Activated CD4-positive, CD25-positive, alpha-beta regulatory T cell (primary cell): ENCODE data around the gene ZNF511.
A peak's percentile ranks its signal among the peaks of the same experiment; 100 is the strongest.
"Not testable (repeated sequence)": the region's sequence is repeated elsewhere in the genome, so short reads cannot be mapped to it uniquely, and the experiment has no call there.

Source experiments
- DNase-seq, 4 experiments: peaks; one replicate each; lab custom pipeline; 2025; lab: John Stamatoyannopoulos, UW

Gene ZNF511

GRCh38 chr10:133314911-133315310 lies 6.2 kb downstream of the ZNF511 start:
- no peak for DNase-seq

- DNase-seq, result no peak
Observed at GRCh38 chr10:133315847-133316246, 7.1 kb downstream of the ZNF511 start.

- no peak for DNase-seq
Observed at GRCh38 chr10:133316266-133316665, 7.6 kb downstream of the ZNF511 start.

DNA sequence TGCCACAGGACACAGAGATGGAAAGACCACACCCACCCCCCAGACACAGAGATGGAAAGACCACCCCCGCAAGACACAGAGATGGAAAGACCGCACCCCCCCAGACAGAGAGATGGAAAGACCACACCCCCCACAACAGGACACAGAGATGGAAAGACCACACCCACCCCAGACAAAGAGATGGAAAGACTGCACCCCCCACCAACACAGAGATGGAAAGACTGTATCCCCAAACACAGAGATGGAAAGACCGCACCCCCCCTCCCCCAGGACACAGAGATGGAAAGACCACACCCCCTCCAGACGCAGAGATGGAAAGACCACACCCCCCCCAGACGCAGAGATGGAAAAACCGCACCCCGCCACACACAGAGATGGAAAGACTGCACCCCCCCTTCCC lies 8.0 kb downstream of the ZNF511 start:
- no peak for DNase-seq

DNA sequence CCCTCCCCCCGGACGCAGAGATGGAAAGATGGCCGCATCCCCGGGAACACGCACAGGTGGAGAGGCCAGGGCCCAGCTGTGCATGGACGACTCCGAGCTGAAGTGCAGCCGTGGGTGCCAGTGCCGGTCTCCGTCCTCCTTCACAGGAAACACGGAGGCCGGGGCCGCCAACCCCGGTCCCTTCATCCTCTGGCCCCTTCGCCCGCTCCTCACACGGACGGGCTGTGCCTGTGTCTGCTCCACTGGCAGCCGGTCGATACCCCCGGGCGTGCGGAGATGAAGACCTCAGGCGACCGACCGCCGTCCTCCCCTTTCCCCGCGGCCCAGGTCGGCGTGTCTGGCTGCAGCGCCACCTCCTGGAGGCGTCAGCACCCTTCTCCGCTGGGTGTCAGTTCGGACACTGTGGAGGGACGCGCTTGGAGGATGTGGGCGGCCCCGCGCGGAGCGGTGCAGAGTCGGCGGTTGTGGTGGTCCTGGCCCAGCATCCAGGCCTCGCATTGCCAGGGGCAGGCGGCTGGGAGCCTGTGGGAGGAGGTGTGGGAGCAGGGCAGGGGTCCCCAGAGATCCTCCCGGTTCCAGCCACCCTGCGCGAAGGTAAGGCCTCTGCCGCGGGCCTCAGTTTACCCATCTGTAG lies 9.9 kb downstream of the ZNF511 start:
- DNase-seq, result peak; percentile 31 to 49 (median 40)

GRCh38 chr10:133320852-133321422 lies 12.2 kb downstream of the ZNF511 start:
- DNase-seq, result not testable (repeated sequence)

- not testable (repeated sequence) for DNase-seq
Observed at GRCh38 chr10:133322064-133322709, 13.5 kb downstream of the ZNF511 start.

- peak in 2 of 4 experiments; percentile 28 to 47 for DNase-seq
Observed at GRCh38 chr10:133324198-133324792, 15.6 kb downstream of the ZNF511 start.

DNA sequence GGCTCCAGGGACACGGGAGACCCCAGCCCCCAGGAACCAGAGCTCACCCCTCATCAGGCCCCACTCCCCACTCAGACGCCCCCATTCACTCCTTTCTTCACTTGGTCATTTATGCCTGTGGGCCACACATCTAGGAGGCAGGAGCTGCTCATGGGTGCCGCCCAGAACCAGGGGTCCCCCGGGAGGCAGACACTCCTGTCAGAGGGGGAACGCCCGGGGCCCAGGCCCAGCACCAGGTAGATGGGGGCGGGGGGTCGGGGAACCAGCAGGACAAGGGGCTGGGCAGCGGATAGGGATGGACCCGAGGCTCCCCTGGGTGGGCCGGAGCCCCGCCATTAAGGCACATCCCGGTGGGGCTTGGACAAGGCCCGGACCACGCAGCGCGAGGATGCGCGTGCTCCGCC lies 16.1 kb downstream of the ZNF511 start:
- no peak for DNase-seq

DNA sequence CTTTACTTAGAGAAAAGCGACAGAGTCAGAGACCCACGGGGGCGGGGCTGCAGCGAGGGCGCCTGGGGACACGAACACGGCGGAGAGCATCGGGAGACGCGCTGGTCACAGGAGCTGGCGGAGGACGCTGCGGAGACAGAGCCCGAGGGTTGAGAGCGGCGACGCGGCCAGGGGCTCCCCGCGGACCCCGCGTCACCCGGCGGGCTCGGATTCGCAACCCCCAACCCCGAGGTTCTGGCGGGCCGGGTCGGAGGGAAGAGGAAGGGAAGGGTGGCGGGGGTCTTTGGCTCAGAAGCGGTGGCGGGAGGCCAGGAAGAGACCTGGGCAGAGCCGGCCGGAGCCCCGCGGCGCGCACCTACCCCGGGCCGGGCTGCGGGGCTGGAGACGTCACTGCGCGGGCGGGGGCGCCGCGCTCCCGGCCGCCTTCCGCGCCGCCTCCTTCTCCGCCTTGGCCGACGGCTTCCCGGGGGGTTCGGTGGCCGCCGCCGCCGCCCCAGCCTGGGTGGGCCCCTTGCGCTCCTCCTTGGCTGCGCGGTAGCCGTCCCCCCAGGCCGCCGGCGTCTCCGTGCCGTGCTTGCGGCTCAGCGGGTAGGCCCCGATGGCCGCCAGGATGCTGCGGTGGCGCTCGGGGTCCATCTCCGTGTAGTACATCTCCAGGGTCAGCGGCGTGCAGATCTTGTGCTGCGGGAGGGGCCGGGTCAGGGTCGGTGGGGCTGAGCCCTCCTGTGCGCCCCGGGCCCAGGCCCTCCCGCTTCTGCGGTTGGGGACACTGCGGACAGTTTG lies 16.9 kb downstream of the ZNF511 start:
- DNase-seq, result no peak

DNA sequence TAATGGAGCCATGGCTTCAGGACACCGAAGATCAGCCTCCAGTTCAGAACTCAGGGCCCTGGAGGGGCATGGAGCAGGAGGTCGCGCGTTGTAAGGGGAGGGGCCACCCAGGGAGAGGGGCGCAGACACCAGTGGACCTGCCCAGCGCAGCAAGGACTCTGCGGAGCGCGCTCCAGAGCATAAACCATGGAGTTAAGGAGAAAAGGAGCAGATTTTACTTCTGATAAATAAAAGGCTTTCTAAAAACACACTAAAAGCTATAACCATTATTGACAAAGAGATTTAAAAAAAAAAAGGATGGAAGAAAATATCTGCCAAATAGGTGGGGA lies 17.5 kb downstream of the ZNF511 start:
- DNase-seq, result no peak

DNA sequence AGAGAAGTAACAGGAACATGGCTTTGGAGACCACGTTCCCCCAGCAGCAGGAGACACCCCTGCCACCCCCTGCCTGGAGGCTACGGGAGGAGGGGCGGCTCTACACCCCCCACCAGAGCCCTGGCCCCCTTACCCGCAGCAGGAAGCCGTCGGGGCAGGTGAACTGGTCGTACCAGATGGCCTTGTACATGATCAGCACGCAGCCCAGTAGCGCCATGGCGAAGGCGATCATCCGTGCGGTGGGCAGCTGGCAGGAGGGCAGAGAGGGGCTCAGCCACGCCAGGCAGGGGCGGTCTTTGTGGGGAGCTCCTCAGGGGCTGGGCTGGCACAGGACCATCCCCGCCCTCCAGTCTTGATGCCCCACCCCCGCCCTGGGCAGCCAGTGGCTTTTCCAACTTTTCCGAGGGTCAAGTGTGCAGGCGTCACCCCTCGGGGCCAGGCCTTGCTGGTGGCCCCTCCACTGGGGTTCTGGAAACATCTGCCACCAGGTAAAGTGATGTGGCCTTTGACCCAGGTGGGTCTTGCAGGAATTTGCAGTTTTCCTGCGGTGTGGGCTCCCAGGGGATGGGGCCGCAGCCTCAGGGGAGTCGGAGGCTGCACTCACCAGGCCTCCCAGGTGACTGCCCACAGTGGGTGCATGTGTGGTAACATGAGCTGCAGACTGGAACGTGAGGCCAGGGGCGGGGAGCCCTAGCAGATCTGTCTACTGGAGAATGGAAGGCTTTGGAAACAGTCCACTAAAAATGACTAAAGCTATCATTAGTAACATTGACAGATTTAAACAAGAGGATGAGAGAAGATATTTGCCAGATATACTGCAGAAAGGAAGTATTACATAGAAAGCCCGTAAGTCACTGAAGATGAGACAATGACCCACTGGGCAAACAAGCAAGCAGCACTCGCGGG lies 18.3 kb downstream of the ZNF511 start:
- DNase-seq, result no peak

GRCh38 chr10:133327651-133328357 lies 19.1 kb downstream of the ZNF511 start:
- no peak for DNase-seq

GRCh38 chr10:133328358-133329343 lies 19.9 kb downstream of the ZNF511 start:
- DNase-seq, result no peak

- DNase-seq, result peak; percentile 76 to 81 (median 78)
Observed at GRCh38 chr10:133329491-133330202, 20.9 kb downstream of the ZNF511 start.

DNA sequence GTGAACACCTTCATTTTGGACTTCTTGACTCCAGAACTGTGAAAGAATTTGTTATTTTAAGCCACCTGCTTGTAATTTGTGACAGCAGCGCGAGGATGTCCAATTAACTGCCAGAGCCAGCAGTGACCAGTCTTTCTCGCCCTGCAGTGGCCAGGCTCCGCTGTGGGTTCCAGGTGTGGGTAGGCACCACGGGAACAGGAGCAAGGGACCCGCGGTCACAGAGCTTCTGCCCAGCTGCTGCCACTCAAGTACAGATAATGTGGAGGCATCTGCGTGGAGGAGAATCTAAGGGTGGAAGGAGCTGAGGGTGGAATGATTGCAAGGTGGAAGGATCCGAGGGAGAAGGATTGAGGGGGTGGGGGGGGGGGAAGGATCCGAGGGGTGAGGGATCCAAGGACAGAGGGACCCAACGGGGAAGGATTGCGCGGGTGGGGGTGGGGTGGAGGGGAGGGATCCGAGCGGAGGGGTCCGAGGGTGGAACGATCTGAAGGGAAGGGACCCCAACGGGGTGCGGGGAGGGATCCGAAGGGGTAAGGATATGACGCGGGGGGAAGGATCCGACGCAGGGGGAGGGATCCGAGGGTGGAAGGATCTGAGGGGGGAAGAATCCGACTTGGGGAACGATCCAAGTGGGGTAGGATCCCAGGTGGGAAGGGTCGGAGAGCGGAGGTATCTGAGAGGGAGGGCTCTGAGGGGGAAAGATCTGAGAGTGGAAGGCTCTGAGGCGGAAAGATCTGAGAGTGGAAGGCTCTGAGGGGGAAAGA lies 24.4 kb downstream of the ZNF511 start:
- DNase-seq, result no peak

DNA sequence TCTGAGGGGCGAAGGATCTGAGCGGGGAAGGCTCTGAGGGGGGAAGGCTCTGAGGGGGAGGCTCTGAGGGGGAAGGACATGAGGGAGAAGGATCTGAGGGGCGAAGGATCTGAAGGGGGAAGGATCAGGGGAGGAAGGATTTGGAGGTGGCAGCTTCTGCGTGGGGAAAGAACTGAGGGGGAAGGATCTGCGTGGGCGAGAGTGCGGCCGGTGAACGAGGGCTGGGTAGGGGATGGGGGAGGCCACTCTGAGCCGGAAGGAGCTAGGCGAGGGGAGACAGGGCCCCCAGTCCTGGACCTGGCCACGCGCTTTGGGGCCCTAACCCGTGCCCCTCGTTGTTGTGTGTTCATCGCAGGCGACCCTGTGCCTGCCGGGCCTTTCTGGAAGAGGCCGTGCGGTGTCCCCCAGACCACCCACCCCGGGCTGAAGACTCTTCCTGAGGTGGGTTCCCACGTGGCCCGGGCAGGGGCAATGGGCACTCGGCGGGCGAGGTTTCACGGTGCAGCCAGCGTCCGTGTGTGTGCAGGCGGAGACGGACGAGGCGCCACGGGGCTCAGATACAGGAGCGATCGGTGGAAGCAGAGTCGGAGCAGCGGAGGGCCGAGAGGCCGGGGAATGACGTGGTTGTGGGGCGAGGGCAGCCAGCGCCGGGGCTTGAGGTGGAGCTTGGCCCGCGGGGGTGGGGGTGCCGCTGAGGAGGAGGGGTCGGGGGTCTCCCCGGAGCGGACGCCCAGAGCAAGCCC lies 26.0 kb downstream of the ZNF511 start:
- DNase-seq, result no peak
